ENCODE results near the gene ME1.
"Not testable (repeated sequence)": the region's sequence is repeated elsewhere in the genome, so short reads cannot be mapped to it uniquely, and the experiment has no call there.

The ME1 gene

GRCh38 chr6:83256719-83257118, 174.1 kb downstream of the ME1 start:
- DNase-seq (ENCODE audit: low spot score) = not testable (repeated sequence)

GRCh38 chr6:83252719-83253118, 178.1 kb downstream of the ME1 start:
- no peak for DNase-seq (ENCODE audit: low spot score)

GRCh38 chr6:83250235-83250634, 180.6 kb downstream of the ME1 start:
- DNase-seq (ENCODE audit: low spot score) = no peak

- no peak for DNase-seq (ENCODE audit: low spot score)
Measured at GRCh38 chr6:83247471-83247870, 183.4 kb downstream of the ME1 start.

- DNase-seq (ENCODE audit: low spot score) = no peak
Measured at GRCh38 chr6:83231146-83231545, 199.7 kb downstream of the ME1 start.

DNA sequence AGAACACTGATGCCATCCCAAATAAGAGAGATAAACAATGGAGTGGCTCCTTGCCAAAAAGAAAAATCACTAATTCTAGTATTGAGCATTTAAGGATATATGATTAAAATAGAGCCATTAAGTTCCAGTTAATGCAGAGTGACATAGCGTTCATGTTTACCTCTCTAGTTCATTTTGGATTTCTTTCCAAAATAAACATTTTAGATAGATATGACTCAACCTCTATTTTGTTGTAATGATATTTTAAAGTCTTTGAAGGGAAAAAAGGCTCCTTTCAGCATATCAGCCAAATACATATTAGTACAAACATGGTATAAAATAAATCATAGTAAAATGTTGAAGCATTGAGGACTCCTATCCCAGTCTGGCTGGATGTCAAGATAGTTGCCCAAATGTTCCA, 204.3 kb downstream of the ME1 start:
- no peak for DNase-seq (ENCODE audit: low spot score)

DNA sequence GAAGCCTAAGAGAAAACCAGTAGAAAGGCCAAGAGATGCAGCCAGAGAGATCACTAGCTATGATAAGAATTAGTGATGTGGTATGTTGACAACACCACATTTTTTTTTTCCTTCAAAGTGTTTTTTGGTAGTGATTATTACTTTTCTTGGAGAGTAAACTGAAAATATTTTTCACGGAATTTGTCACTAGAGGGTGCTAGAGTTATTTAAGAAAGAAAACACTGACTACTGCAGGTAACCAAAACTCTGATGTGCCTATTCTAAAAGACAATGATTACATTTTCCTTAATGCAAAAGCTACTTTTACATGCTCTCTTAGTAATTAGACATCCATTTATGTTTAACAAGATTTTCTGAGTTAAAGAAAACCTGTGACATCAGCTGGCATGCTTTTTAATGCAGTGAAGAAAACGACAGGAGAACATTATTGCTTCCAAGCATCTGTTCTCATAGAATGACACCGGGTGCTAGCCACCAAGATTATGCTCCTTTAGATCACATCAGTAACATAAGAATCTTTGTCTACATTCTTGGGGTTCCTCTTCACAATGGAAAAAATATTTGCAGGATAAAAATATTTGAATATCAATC, 208.9 kb downstream of the ME1 start:
- DNase-seq (ENCODE audit: low spot score) = peak; percentile 23

GRCh38 chr6:83221276-83221675, 209.6 kb downstream of the ME1 start:
- no peak for DNase-seq (ENCODE audit: low spot score)

GRCh38 chr6:83220121-83220520, 210.7 kb downstream of the ME1 start:
- no peak for DNase-seq (ENCODE audit: low spot score)

GRCh38 chr6:83218646-83219045, 212.2 kb downstream of the ME1 start:
- DNase-seq (ENCODE audit: low spot score) = no peak

DNA sequence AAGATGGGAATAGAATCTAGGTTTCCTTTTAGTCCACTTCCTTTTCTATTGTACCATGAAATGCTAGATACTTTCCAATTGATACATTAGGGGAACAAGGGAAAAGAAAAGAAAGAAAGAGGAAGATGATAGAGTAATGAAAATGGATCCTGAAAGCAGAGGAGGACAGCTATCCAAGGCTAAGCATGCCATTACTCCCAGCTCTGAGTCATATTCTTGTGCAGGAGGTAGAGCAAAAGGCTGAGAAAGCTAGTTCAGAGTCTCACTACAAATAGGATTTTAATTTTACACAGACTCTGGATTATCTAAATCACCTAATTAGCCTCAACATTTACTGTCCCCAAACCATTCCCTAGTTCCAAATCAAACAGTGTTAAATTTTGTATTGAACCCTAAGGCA, 214.0 kb downstream of the ME1 start:
- no peak for DNase-seq (ENCODE audit: low spot score)

- peak; percentile 41 for DNase-seq (ENCODE audit: low spot score)
Measured at GRCh38 chr6:83215131-83216047, 215.5 kb downstream of the ME1 start.

GRCh38 chr6:83202031-83202430, 228.8 kb downstream of the ME1 start:
- DNase-seq (ENCODE audit: low spot score) = no peak

- no peak for DNase-seq (ENCODE audit: low spot score)
Measured at GRCh38 chr6:83199863-83200225, 231.0 kb downstream of the ME1 start.

- DNase-seq (ENCODE audit: low spot score) = no peak
Measured at GRCh38 chr6:83199173-83199862, 231.5 kb downstream of the ME1 start.

GRCh38 chr6:83198486-83199172, 232.2 kb downstream of the ME1 start:
- no peak for DNase-seq (ENCODE audit: low spot score)

DNA sequence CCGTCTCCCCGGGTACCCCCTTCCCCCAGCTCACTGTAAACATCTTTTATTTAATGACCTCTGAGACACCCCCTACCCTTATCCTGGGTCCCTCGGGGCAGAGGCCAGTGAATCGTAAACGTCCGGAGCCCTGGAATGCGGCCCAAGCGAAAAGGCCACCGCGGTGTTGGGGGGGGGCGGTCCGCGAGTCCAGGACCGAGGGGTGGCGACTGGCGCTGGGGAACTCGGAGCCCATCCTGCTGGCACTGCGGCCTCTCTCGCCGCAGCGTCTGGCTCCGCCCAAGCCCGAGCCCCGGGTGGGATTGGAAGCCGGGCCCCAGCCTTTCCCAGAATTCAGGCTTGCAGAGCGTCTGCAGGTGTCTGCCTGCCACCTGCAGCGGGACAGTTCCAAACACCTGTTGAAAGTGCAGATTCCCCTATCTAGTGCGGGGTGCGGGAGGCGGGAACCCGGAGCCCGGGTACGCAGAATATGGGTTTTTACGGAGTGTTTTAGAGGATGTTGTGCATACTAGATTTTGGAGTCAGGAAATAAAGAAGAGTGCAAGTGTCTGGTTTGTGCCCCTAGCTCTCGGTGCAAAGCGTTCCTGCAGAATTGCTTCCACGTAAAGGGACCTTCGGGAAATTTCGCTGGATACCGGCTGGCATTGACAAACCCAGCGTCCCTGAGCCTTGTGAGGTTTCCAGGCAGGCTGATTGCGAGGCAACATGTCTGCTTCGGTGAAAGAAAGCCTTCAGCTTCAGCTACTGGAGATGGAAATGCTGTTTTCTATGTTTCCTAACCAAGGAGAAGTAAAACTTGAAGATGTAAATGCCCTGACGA, 236.9 kb downstream of the ME1 start:
- no peak for DNase-seq (ENCODE audit: low spot score)

- peak; percentile 87 for DNase-seq (ENCODE audit: low spot score)
Measured at GRCh38 chr6:83192871-83193746, 237.7 kb downstream of the ME1 start, which contains the start of the genes PGM3 and RWDD2A. Gene PGM3, minus strand, starts transcription at chr6:83193265. Its CDS starts 2,253 bp downstream, at chr6:83191012. Gene RWDD2A, plus strand, starts transcription at chr6:83193357. Its CDS starts 1,095 bp downstream, at chr6:83194452.

DNA sequence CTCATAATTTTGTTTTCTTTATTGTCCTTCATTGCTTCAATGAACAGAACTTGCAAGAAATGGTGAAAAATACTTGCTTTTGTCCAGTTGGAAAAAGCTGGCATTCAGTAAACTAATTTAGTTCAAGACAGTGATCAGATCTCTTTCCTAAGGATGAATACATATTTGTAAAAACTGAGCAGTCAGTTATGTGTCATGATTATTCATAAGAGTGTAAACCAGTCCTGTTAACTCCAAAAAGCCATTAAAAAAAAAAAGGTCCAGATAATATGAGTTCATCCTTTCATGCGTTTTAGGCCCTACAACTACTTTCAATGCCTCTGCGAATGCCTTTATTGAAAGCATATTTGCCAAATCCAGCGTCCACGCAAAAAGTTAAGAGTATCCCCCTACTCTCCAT, 238.4 kb downstream of the ME1 start:
- peak; percentile 10 for DNase-seq (ENCODE audit: low spot score)

- DNase-seq (ENCODE audit: low spot score) = not testable (repeated sequence)
Measured at GRCh38 chr6:83191974-83192373, 238.9 kb downstream of the ME1 start.

All from hematopoietic multipotent progenitor cell treated with erythropoietin and hydrocortisone succinate and interleukin-3 and kit ligand, for 15 days (in vitro differentiated cells).